Heart left ventricle (tissue), 13 donors: ENCODE measurements around the gene RAB4A.

Experiments used
- POLR2A ChIP-seq, 2 donors: fragments of 450-650 bp; IDR thresholded peaks; one replicate each; pipeline ENCODE4 v1.6.1; 2017; ENCODE audit warnings: antibody characterized with exemption in 2 of 2, mild to moderate bottlenecking in 2 of 2, moderate library complexity in 2 of 2
- TF ChIP-seq, protein P1 (sequence below), 12 donors: fragments of 200-600 bp; sonication (generic) in 4 of 12; IDR thresholded peaks; one replicate each; pipeline versions ENCODE4 v1.5.0 to v1.8.0; 2018 to 2022; ENCODE audit warnings: antibody characterized with exemption in 12 of 12, mild to moderate bottlenecking in 5 of 12
- donor health status: ischemic (EF 13 %, LVEDD 7.1; RV severe dilation, severe dysfunction).
- donor health status: DM: no; HTN: yes; CAD: no.
- donor health status: DM: no; HTN: no; CAD: no.
- donor health status: ischemic (EF 25% LVEDD 6.9; RV normal size, moderate dysfunction).
- donor health status: ischemic (EF 25% LVEDD 5.7; RV mildly dilated, moderate dysfunction).
- donor health status: ischemic (EF 35%, LVEDD 5.7; RV mildly dilated, moderate dysfunction).
- donor health status: nonischemic (EF 11% LVEDD 7.7; RV severe dilation, severe dysfunction).
- donor health status: DM: yes; HTN: yes; CAD: no.
- donor health status: PGD.
- donor health status: ischemic (EF 29% LVEDD 5.4; RV normal size, mild dysfunction).
- donor health status: nonischemic (EF 23%, LVEDD 6.1; RV moderate dilation, normal function).

DNA sequence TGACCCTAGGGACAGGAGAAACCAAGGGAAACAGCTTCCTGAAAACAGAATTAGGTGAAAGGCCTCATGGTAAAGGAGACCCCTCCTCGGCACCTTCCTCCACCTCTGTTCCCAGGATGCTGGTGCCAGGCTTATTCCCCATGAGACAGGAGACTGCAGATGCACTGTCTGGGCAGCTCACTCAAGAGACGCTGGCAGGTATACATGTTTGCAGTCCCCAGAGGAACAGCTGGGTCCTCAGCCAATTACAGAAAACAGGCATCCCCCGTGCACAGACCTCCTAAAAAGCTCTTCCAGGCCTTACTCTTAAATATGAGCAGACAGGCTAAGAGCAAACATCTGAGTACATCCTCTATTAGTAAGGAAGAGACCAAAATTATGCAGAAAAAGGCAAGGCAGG, 65.4 kb downstream of the RAB4A start:
- TF ChIP-seq POLR2A (IDR thresholded peaks at IDR 0.05): no peak
- TF ChIP-seq, protein P1, sequence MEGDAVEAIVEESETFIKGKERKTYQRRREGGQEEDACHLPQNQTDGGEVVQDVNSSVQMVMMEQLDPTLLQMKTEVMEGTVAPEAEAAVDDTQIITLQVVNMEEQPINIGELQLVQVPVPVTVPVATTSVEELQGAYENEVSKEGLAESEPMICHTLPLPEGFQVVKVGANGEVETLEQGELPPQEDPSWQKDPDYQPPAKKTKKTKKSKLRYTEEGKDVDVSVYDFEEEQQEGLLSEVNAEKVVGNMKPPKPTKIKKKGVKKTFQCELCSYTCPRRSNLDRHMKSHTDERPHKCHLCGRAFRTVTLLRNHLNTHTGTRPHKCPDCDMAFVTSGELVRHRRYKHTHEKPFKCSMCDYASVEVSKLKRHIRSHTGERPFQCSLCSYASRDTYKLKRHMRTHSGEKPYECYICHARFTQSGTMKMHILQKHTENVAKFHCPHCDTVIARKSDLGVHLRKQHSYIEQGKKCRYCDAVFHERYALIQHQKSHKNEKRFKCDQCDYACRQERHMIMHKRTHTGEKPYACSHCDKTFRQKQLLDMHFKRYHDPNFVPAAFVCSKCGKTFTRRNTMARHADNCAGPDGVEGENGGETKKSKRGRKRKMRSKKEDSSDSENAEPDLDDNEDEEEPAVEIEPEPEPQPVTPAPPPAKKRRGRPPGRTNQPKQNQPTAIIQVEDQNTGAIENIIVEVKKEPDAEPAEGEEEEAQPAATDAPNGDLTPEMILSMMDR (IDR thresholded peaks at IDR 0.05): no peak
